Measurements from ENCODE around the gene RHOH.

The RHOH gene

GRCh38 chr4:40190019-40190418, 6.8 kb upstream of the RHOH start:
- no peak for DNase-seq (ENCODE audit: low read depth)

GRCh38 chr4:40190465-40190864, 6.4 kb upstream of the RHOH start:
- no peak for DNase-seq (ENCODE audit: low read depth)

- no peak for DNase-seq (ENCODE audit: low read depth)
Observed at GRCh38 chr4:40190880-40191815, 5.7 kb upstream of the RHOH start.

GRCh38 chr4:40192114-40193015, 4.5 kb upstream of the RHOH start:
- DNase-seq (ENCODE audit: low read depth), result no peak

- DNase-seq (ENCODE audit: low read depth), result no peak
Observed at GRCh38 chr4:40193016-40193571, 3.7 kb upstream of the RHOH start.

GRCh38 chr4:40193578-40193977, 3.3 kb upstream of the RHOH start:
- DNase-seq (ENCODE audit: low read depth), result no peak

- DNase-seq (ENCODE audit: low read depth), result peak; percentile 54
Observed at GRCh38 chr4:40194602-40195161, 2.1 kb upstream of the RHOH start.

- DNase-seq (ENCODE audit: low read depth), result no peak
Observed at GRCh38 chr4:40195182-40196177, 1.4 kb upstream of the RHOH start.

GRCh38 chr4:40196272-40196671, 559 bp upstream of the RHOH start:
- DNase-seq (ENCODE audit: low read depth), result no peak

- no peak for DNase-seq (ENCODE audit: low read depth)
Observed at GRCh38 chr4:40197879-40198689, 1.3 kb downstream of the RHOH start.

- no peak for DNase-seq (ENCODE audit: low read depth)
Observed at GRCh38 chr4:40199179-40199670, 2.4 kb downstream of the RHOH start.

GRCh38 chr4:40199999-40200874, 3.4 kb downstream of the RHOH start:
- no peak for DNase-seq (ENCODE audit: low read depth)

- DNase-seq (ENCODE audit: low read depth), result no peak
Observed at GRCh38 chr4:40200875-40201801, 4.3 kb downstream of the RHOH start.

- DNase-seq (ENCODE audit: low read depth), result no peak
Observed at GRCh38 chr4:40201898-40202297, 5.1 kb downstream of the RHOH start.

- DNase-seq (ENCODE audit: low read depth), result no peak
Observed at GRCh38 chr4:40202474-40202873, 5.6 kb downstream of the RHOH start.

- DNase-seq (ENCODE audit: low read depth), result no peak
Observed at GRCh38 chr4:40204507-40205258, 7.9 kb downstream of the RHOH start.

Measured in EH (cell line).